ENCODE data around the gene CTDSP2.
"Not testable (repeated sequence)": the region's sequence is repeated elsewhere in the genome, so short reads cannot be mapped to it uniquely, and the experiment has no call there.

The CTDSP2 gene

GRCh38 chr12:57853864-57854556 is 7.5 kb upstream of the CTDSP2 start:
- peaks cover 6% of the 10 kb centered on the region for H3K4me1 ChIP-seq (ENCODE audit: control insufficient read depth, insufficient read depth, low read length, poor library complexity, severe bottlenecking)
- H3K36me3 ChIP-seq (ENCODE audit: control insufficient read depth, insufficient read depth, low read length) = no peaks in the 10 kb centered on the region
- DNase-seq = no peak
- peaks cover 5% of the 10 kb centered on the region for H3K27me3 ChIP-seq (replicated peaks; ENCODE audit: control insufficient read depth, insufficient read depth, low read length, poor library complexity, severe bottlenecking)
- H3K27ac ChIP-seq (ENCODE audit: insufficient read depth, low read length, poor library complexity, severe bottlenecking) = no peak overlapping the region
- H3K4me3 ChIP-seq (ENCODE audit: insufficient read depth, low read depth, low read length, poor library complexity, severe bottlenecking) = no peak overlapping the region
- no peaks in the 10 kb centered on the region for H3K9me3 ChIP-seq (ENCODE audit: control insufficient read depth, low read length)

- peaks cover 6% of the 10 kb centered on the region for H3K4me1 ChIP-seq (ENCODE audit: control insufficient read depth, insufficient read depth, low read length, poor library complexity, severe bottlenecking)
- H3K27me3 ChIP-seq (replicated peaks; ENCODE audit: control insufficient read depth, insufficient read depth, low read length, poor library complexity, severe bottlenecking) = peaks cover 5% of the 10 kb centered on the region
- no peaks in the 10 kb centered on the region for H3K36me3 ChIP-seq (ENCODE audit: control insufficient read depth, insufficient read depth, low read length)
- no peak for DNase-seq
- no peak overlapping the region for H3K27ac ChIP-seq (ENCODE audit: insufficient read depth, low read length, poor library complexity, severe bottlenecking)
- H3K9me3 ChIP-seq (ENCODE audit: control insufficient read depth, low read length) = no peaks in the 10 kb centered on the region
- no peak overlapping the region for H3K4me3 ChIP-seq (ENCODE audit: insufficient read depth, low read depth, low read length, poor library complexity, severe bottlenecking)
Observed at GRCh38 chr12:57852620-57853500, 6.3 kb upstream of the CTDSP2 start.

GRCh38 chr12:57852200-57852599 is 5.7 kb upstream of the CTDSP2 start:
- Histone ChIP-seq H3K27me3 (replicated peaks; ENCODE audit: control insufficient read depth, insufficient read depth, low read length, poor library complexity, severe bottlenecking) (peaks cover 5% of the 10 kb centered on the region), H3K4me1 (ENCODE audit: control insufficient read depth, insufficient read depth, low read length, poor library complexity, severe bottlenecking) (peaks cover 6% of the 10 kb centered on the region), H3K27ac (ENCODE audit: insufficient read depth, low read length, poor library complexity, severe bottlenecking) (no peak overlapping the region), H3K9me3 (ENCODE audit: control insufficient read depth, low read length) (no peaks in the 10 kb centered on the region), H3K4me3 (ENCODE audit: insufficient read depth, low read depth, low read length, poor library complexity, severe bottlenecking) (no peak overlapping the region), H3K36me3 (ENCODE audit: control insufficient read depth, insufficient read depth, low read length) (no peaks in the 10 kb centered on the region)
- no peak for DNase-seq

- peaks cover 6% of the 10 kb centered on the region for H3K4me1 ChIP-seq (ENCODE audit: control insufficient read depth, insufficient read depth, low read length, poor library complexity, severe bottlenecking)
- H3K27me3 ChIP-seq (replicated peaks; ENCODE audit: control insufficient read depth, insufficient read depth, low read length, poor library complexity, severe bottlenecking) = peaks cover 5% of the 10 kb centered on the region
- no peak for DNase-seq
- H3K36me3 ChIP-seq (ENCODE audit: control insufficient read depth, insufficient read depth, low read length) = no peaks in the 10 kb centered on the region
- H3K27ac ChIP-seq (ENCODE audit: insufficient read depth, low read length, poor library complexity, severe bottlenecking) = no peak overlapping the region
- no peak overlapping the region for H3K4me3 ChIP-seq (ENCODE audit: insufficient read depth, low read depth, low read length, poor library complexity, severe bottlenecking)
- H3K9me3 ChIP-seq (ENCODE audit: control insufficient read depth, low read length) = no peaks in the 10 kb centered on the region
Observed at GRCh38 chr12:57851552-57851951, 5.0 kb upstream of the CTDSP2 start.

GRCh38 chr12:57850854-57851430 is 4.4 kb upstream of the CTDSP2 start:
- no peak overlapping the region for H3K4me3 ChIP-seq (ENCODE audit: insufficient read depth, low read depth, low read length, poor library complexity, severe bottlenecking)
- peaks cover 5% of the 10 kb centered on the region for H3K27me3 ChIP-seq (replicated peaks; ENCODE audit: control insufficient read depth, insufficient read depth, low read length, poor library complexity, severe bottlenecking)
- peaks cover 6% of the 10 kb centered on the region for H3K4me1 ChIP-seq (ENCODE audit: control insufficient read depth, insufficient read depth, low read length, poor library complexity, severe bottlenecking)
- no peak for DNase-seq
- H3K27ac ChIP-seq (ENCODE audit: insufficient read depth, low read length, poor library complexity, severe bottlenecking) = no peak overlapping the region
- no peaks in the 10 kb centered on the region for H3K36me3 ChIP-seq (ENCODE audit: control insufficient read depth, insufficient read depth, low read length)
- H3K9me3 ChIP-seq (ENCODE audit: control insufficient read depth, low read length) = no peaks in the 10 kb centered on the region

GRCh38 chr12:57849447-57849846 is 2.9 kb upstream of the CTDSP2 start:
- not testable (repeated sequence) for H3K4me1 ChIP-seq (ENCODE audit: control insufficient read depth, insufficient read depth, low read length, poor library complexity, severe bottlenecking); DNase-seq; H3K36me3 ChIP-seq (ENCODE audit: control insufficient read depth, insufficient read depth, low read length); H3K27me3 ChIP-seq (replicated peaks; ENCODE audit: control insufficient read depth, insufficient read depth, low read length, poor library complexity, severe bottlenecking); H3K4me3 ChIP-seq (ENCODE audit: insufficient read depth, low read depth, low read length, poor library complexity, severe bottlenecking); H3K27ac ChIP-seq (ENCODE audit: insufficient read depth, low read length, poor library complexity, severe bottlenecking); H3K9me3 ChIP-seq (ENCODE audit: control insufficient read depth, low read length)

- H3K4me1 ChIP-seq (ENCODE audit: control insufficient read depth, insufficient read depth, low read length, poor library complexity, severe bottlenecking) = peaks cover 13% of the 10 kb centered on the region
- no peak for DNase-seq
- H3K27me3 ChIP-seq (replicated peaks; ENCODE audit: control insufficient read depth, insufficient read depth, low read length, poor library complexity, severe bottlenecking) = peaks cover 5% of the 10 kb centered on the region
- H3K36me3 ChIP-seq (ENCODE audit: control insufficient read depth, insufficient read depth, low read length) = no peaks in the 10 kb centered on the region
- no peak overlapping the region for H3K4me3 ChIP-seq (ENCODE audit: insufficient read depth, low read depth, low read length, poor library complexity, severe bottlenecking)
- H3K9me3 ChIP-seq (ENCODE audit: control insufficient read depth, low read length) = no peaks in the 10 kb centered on the region
- no peak overlapping the region for H3K27ac ChIP-seq (ENCODE audit: insufficient read depth, low read length, poor library complexity, severe bottlenecking)
Observed at GRCh38 chr12:57849035-57849434, 2.5 kb upstream of the CTDSP2 start.

GRCh38 chr12:57848208-57848607 is 1.7 kb upstream of the CTDSP2 start:
- Histone ChIP-seq H3K27me3 (replicated peaks; ENCODE audit: control insufficient read depth, insufficient read depth, low read length, poor library complexity, severe bottlenecking) (peaks cover 5% of the 10 kb centered on the region), H3K27ac (ENCODE audit: insufficient read depth, low read length, poor library complexity, severe bottlenecking) (no peak overlapping the region), H3K4me1 (ENCODE audit: control insufficient read depth, insufficient read depth, low read length, poor library complexity, severe bottlenecking) (peaks cover 21% of the 10 kb centered on the region), H3K36me3 (ENCODE audit: control insufficient read depth, insufficient read depth, low read length) (no peaks in the 10 kb centered on the region), H3K9me3 (ENCODE audit: control insufficient read depth, low read length) (no peaks in the 10 kb centered on the region), H3K4me3 (ENCODE audit: insufficient read depth, low read depth, low read length, poor library complexity, severe bottlenecking) (no peak overlapping the region)
- DNase-seq = no peak

GRCh38 chr12:57846285-57846576 is 298 bp downstream of the CTDSP2 start:
- Histone ChIP-seq H3K4me1 (ENCODE audit: control insufficient read depth, insufficient read depth, low read length, poor library complexity, severe bottlenecking) (peaks cover 35% of the 10 kb centered on the region), H3K27ac (ENCODE audit: insufficient read depth, low read length, poor library complexity, severe bottlenecking) (peak overlapping the region; percentile 84), H3K27me3 (replicated peaks; ENCODE audit: control insufficient read depth, insufficient read depth, low read length, poor library complexity, severe bottlenecking) (no peaks in the 10 kb centered on the region), H3K4me3 (ENCODE audit: insufficient read depth, low read depth, low read length, poor library complexity, severe bottlenecking) (peak overlapping the region; percentile 96), H3K36me3 (ENCODE audit: control insufficient read depth, insufficient read depth, low read length) (no peaks in the 10 kb centered on the region), H3K9me3 (ENCODE audit: control insufficient read depth, low read length) (no peaks in the 10 kb centered on the region)
- peak in 1 of 3 donors; percentile 18 for DNase-seq
